ENCODE results near the gene SSBP3. TPM values are rescaled to one million over a fixed set of nuclear protein-coding genes. Genes with fewer than 3 reads are reported as not detected.

SSBP3 gene
- total RNA-seq, 1 experiment from 2014 or later: 42.1 TPM

DNA sequence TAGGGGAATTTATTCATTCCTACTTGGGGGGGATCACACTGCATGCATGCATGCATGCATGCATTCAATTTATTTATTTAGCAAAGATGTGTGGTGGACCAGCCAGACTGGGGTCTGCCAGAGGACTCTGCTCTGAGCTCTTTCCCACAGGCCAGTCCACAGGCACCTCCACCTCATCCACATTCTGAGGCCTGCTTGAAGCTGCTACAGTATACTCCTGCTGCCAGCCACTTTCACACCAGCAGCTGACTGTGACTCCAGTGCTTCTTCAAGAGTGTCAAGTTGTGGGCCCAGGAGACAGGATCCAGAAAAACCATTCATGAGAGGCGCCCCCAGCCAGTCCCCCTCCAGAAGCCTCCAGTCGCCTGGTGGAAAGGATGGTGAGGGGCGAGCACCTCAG lies 30.9 kb downstream of the SSBP3 start:
- TF ChIP-seq, protein P1, sequence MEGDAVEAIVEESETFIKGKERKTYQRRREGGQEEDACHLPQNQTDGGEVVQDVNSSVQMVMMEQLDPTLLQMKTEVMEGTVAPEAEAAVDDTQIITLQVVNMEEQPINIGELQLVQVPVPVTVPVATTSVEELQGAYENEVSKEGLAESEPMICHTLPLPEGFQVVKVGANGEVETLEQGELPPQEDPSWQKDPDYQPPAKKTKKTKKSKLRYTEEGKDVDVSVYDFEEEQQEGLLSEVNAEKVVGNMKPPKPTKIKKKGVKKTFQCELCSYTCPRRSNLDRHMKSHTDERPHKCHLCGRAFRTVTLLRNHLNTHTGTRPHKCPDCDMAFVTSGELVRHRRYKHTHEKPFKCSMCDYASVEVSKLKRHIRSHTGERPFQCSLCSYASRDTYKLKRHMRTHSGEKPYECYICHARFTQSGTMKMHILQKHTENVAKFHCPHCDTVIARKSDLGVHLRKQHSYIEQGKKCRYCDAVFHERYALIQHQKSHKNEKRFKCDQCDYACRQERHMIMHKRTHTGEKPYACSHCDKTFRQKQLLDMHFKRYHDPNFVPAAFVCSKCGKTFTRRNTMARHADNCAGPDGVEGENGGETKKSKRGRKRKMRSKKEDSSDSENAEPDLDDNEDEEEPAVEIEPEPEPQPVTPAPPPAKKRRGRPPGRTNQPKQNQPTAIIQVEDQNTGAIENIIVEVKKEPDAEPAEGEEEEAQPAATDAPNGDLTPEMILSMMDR (IDR thresholded peaks at IDR 0.05; ENCODE audit: insufficient read depth in 1 of 2, low read depth in 1 of 2, low read length in 1 of 2, severe bottlenecking in 1 of 2, unreplicated experiment in 1 of 2): no peak
- peaks cover 9% of the 10 kb centered on the region for H3K4me1 Mint-ChIP-seq (ENCODE audit: low read depth, unreplicated experiment)
- intact Hi-C loops (cut with micrococcal nuclease; ENCODE audit: unreplicated experiment): no loop called here
- CTCF ChIA-PET: interaction anchor here (0.6 kb wide), 1 partner anchor 114 kb away, joined by 10 read pairs; no protein-coding TSS in a partner anchor
- H3K27ac Mint-ChIP-seq (ENCODE audit: unreplicated experiment): no peak overlapping the region
- no peaks in the 10 kb centered on the region for H3K9me3 ChIP-seq
- no peaks in the 10 kb centered on the region for H3K27me3 ChIP-seq (replicated peaks; ENCODE audit: control insufficient read depth, insufficient read depth, low read length)
- no peak overlapping the region for H3K4me3 ChIP-seq (ENCODE audit: low read depth, low read length)
- peaks cover 12% of the 10 kb centered on the region for H3K36me3 Mint-ChIP-seq (ENCODE audit: insufficient read depth, unreplicated experiment)
- H3K36me3 ChIP-seq (ENCODE audit: control insufficient read depth, insufficient read depth, low read length): no peaks in the 10 kb centered on the region
- H3K27me3 Mint-ChIP-seq (ENCODE audit: insufficient read depth, unreplicated experiment): no peaks in the 10 kb centered on the region
- POLR2A ChIA-PET: no interaction called here
- BruUV-seq (replicated peaks): no TSS peak
- no peak for DNase-seq
- H3K9me3 Mint-ChIP-seq (ENCODE audit: unreplicated experiment): no peaks in the 10 kb centered on the region
- H3K4me1 ChIP-seq: no peaks in the 10 kb centered on the region
- H3K4me3 Mint-ChIP-seq (ENCODE audit: unreplicated experiment): no peak overlapping the region

DNA sequence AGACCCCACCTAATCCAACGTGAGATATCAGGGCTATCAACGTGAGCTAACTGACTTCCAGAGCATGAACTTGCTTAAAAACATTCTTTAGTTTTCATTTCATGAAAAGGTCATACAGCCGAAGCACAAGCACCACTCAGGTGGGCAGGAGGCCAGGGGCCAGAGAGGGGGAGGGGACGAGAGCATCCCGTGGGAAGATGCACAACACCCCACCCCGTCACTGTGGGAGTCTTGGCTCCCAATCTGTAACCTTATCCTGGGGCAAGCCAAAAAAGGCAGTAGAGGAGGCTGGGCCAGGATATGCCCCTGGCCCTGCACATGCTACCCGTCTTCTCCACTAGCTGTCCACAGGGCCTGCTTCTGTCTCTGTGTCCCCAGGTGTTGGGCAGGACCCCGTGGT lies 31.4 kb downstream of the SSBP3 start:
- Histone ChIP-seq H3K9me3 (no peaks in the 10 kb centered on the region), H3K36me3 (ENCODE audit: control insufficient read depth, insufficient read depth, low read length) (no peaks in the 10 kb centered on the region), H3K4me3 (ENCODE audit: low read depth, low read length) (no peak overlapping the region), H3K4me1 (no peaks in the 10 kb centered on the region), H3K27me3 (replicated peaks; ENCODE audit: control insufficient read depth, insufficient read depth, low read length) (no peaks in the 10 kb centered on the region)
- H3K4me1 Mint-ChIP-seq (ENCODE audit: low read depth, unreplicated experiment): peaks cover 9% of the 10 kb centered on the region
- no peaks in the 10 kb centered on the region for H3K9me3 Mint-ChIP-seq (ENCODE audit: unreplicated experiment)
- no peak overlapping the region for H3K4me3 Mint-ChIP-seq (ENCODE audit: unreplicated experiment)
- intact Hi-C loops (cut with micrococcal nuclease; ENCODE audit: unreplicated experiment): no loop called here
- no TSS peak for BruUV-seq (replicated peaks)
- no peaks in the 10 kb centered on the region for H3K27me3 Mint-ChIP-seq (ENCODE audit: insufficient read depth, unreplicated experiment)
- TF ChIP-seq, protein P1 (IDR thresholded peaks at IDR 0.05; ENCODE audit: insufficient read depth in 1 of 2, low read depth in 1 of 2, low read length in 1 of 2, severe bottlenecking in 1 of 2, unreplicated experiment in 1 of 2): no peak
- no peak overlapping the region for H3K27ac Mint-ChIP-seq (ENCODE audit: unreplicated experiment)
- peaks cover 12% of the 10 kb centered on the region for H3K36me3 Mint-ChIP-seq (ENCODE audit: insufficient read depth, unreplicated experiment)
- ChIA-PET POLR2A (no interaction called here), CTCF (interaction anchor here (0.6 kb wide), 2 partner anchors 114 to 330 kb away, joined by 4 to 10 read pairs; no protein-coding TSS in a partner anchor)
- no peak for DNase-seq

DNA sequence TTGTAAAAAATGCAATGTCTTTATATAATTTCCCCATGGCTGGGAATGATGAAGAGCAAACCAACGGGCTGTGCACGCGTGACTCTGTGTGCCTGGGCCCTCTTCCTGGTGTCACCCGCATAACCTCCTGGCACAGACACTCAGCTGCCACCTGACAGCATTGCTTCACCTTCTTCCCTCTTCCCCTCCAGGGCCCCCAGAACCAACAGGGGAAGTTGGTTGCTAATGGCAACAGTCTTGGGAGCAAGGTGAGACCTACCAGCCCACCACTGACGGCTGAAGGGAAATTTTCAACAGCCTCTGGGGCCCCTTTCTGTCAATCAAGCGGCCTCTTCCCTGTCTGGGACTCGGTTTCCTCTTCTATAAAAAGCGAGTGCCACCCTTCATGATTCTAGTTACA lies 33.2 kb downstream of the SSBP3 start:
- TF ChIP-seq, protein P1 (IDR thresholded peaks at IDR 0.05; ENCODE audit: insufficient read depth in 1 of 2, low read depth in 1 of 2, low read length in 1 of 2, severe bottlenecking in 1 of 2, unreplicated experiment in 1 of 2): no peak
- H3K36me3 ChIP-seq (ENCODE audit: control insufficient read depth, insufficient read depth, low read length): no peaks in the 10 kb centered on the region
- H3K36me3 Mint-ChIP-seq (ENCODE audit: insufficient read depth, unreplicated experiment): peaks cover 7% of the 10 kb centered on the region
- H3K27me3 ChIP-seq (replicated peaks; ENCODE audit: control insufficient read depth, insufficient read depth, low read length): no peaks in the 10 kb centered on the region
- ChIA-PET POLR2A (no interaction called here), CTCF (no interaction called here)
- no peak overlapping the region for H3K4me3 Mint-ChIP-seq (ENCODE audit: unreplicated experiment)
- intact Hi-C loops (cut with micrococcal nuclease; ENCODE audit: unreplicated experiment): loop anchor here (1.0 kb wide), 1 partner anchor 17 kb away; no protein-coding TSS in a partner anchor
- H3K27me3 Mint-ChIP-seq (ENCODE audit: insufficient read depth, unreplicated experiment): no peaks in the 10 kb centered on the region
- DNase-seq: no peak
- H3K9me3 ChIP-seq: no peaks in the 10 kb centered on the region
- no peaks in the 10 kb centered on the region for H3K9me3 Mint-ChIP-seq (ENCODE audit: unreplicated experiment)
- H3K4me3 ChIP-seq (ENCODE audit: low read depth, low read length): no peak overlapping the region
- H3K4me1 ChIP-seq: no peaks in the 10 kb centered on the region
- H3K27ac Mint-ChIP-seq (ENCODE audit: unreplicated experiment): no peak overlapping the region
- H3K4me1 Mint-ChIP-seq (ENCODE audit: low read depth, unreplicated experiment): peaks cover 9% of the 10 kb centered on the region
- no TSS peak for BruUV-seq (replicated peaks)
